ENCODE results near the gene MT2A. TPM values are rescaled to one million over a fixed set of nuclear protein-coding genes. Genes with fewer than 3 reads are reported as not detected.

MT2A gene
- total RNA-seq, 4 donors from 2014 or later, result 27.0 to 528 (median 116) TPM

GRCh38 chr16:56645838-56646237 lies 37.5 kb downstream of the MT2A start:
- intact Hi-C loops (cut with DNase I), result no loop called here
- peaks cover 0 to 88% (median 5%) of the 10 kb centered on the region in 4 donors for H3K27me3 ChIP-seq
- H3K4me1 ChIP-seq, result peaks cover 0 to 20% (median 14%) of the 10 kb centered on the region in 4 donors
- H3K36me3 ChIP-seq, result no peaks in the 10 kb centered on the region
- H3K27ac ChIP-seq (replicated peaks in 1 of 4), result no peak overlapping the region
- H3K9me3 ChIP-seq, result no peaks in the 10 kb centered on the region
- WGBS, result 10% methylated on average over 1 of the region's 1 CpG
- DNase-seq (ENCODE audit: extremely low spot score), result no peak
- no peak overlapping the region for H3K4me3 ChIP-seq
- TF ChIP-seq POLR2A (IDR thresholded peaks at IDR 0.05; ENCODE audit: low read depth) (no peak), POLR2AphosphoS5 (IDR thresholded peaks at IDR 0.05) (no peak), EP300 (IDR thresholded peaks at IDR 0.05) (no peak)
- TF ChIP-seq, protein P1, sequence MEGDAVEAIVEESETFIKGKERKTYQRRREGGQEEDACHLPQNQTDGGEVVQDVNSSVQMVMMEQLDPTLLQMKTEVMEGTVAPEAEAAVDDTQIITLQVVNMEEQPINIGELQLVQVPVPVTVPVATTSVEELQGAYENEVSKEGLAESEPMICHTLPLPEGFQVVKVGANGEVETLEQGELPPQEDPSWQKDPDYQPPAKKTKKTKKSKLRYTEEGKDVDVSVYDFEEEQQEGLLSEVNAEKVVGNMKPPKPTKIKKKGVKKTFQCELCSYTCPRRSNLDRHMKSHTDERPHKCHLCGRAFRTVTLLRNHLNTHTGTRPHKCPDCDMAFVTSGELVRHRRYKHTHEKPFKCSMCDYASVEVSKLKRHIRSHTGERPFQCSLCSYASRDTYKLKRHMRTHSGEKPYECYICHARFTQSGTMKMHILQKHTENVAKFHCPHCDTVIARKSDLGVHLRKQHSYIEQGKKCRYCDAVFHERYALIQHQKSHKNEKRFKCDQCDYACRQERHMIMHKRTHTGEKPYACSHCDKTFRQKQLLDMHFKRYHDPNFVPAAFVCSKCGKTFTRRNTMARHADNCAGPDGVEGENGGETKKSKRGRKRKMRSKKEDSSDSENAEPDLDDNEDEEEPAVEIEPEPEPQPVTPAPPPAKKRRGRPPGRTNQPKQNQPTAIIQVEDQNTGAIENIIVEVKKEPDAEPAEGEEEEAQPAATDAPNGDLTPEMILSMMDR (IDR thresholded peaks at IDR 0.05), result no peak

DNA sequence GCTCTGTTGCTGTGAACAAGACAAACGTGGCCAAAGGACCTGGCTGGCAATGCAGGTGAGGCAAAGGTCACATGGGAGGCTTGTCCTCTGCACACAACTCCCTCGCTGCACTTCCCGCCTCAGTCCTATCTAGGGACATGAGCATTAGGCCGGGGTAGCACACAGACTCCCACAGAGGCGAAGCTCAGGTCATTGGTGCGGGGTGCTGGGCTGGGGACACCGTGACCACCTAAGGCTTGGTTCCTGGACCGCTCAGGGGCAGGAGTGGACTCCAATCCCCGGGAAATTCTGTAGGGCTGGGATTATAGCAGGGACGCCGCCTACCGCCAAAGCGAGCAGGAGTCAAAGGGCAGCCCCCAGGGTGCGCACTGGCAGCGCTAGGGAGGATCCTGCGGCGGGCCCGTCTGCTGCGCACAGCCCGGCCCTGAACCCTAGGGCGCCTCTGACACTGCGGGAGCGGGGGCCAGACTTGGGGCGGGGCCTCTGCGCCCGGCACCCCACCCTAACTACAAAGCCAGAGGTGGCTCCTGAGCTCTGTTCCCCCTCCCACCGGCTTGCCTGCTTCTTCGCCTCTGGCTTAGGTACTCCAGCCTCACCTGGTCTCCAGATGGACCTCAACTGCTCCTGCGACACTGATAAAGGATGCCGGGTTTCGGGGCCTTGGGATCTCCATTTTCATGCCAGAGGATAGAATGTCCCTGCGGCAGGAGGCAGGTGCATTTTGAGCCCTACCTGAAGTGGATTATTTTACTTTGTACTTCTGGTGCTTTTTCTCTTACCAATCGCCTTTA lies 39.5 kb downstream of the MT2A start:
- intact Hi-C loops (cut with DNase I), result no loop called here
- H3K4me1 ChIP-seq, result peaks cover 0 to 15% (median 12%) of the 10 kb centered on the region in 4 donors
- no peak overlapping the region for H3K27ac ChIP-seq (replicated peaks in 1 of 4)
- H3K36me3 ChIP-seq, result no peaks in the 10 kb centered on the region
- H3K4me3 ChIP-seq, result no peak overlapping the region
- no peak for DNase-seq (ENCODE audit: extremely low spot score)
- TF ChIP-seq POLR2A (IDR thresholded peaks at IDR 0.05; ENCODE audit: low read depth) (no peak), EP300 (IDR thresholded peaks at IDR 0.05) (no peak), POLR2AphosphoS5 (IDR thresholded peaks at IDR 0.05) (no peak)
- TF ChIP-seq, protein P1 (IDR thresholded peaks at IDR 0.05), result no peak
- WGBS, result 47% methylated on average over 10 of the region's 33 CpGs
- H3K27me3 ChIP-seq, result peaks cover 0 to 81% (median 5%) of the 10 kb centered on the region in 4 donors
- H3K9me3 ChIP-seq, result no peaks in the 10 kb centered on the region

- DNase-seq (ENCODE audit: extremely low spot score), result no peak
- peaks cover 0 to under 1% (median 0%) of the 10 kb centered on the region in 4 donors for H3K4me1 ChIP-seq
- H3K27me3 ChIP-seq, result peaks cover 0 to 67% (median 5%) of the 10 kb centered on the region in 4 donors
- no peak overlapping the region for H3K4me3 ChIP-seq
- intact Hi-C loops (cut with DNase I), result no loop called here
- no peak for TF ChIP-seq EP300 (IDR thresholded peaks at IDR 0.05)
- no peak for TF ChIP-seq POLR2AphosphoS5 (IDR thresholded peaks at IDR 0.05)
- TF ChIP-seq, protein P1 (IDR thresholded peaks at IDR 0.05), result no peak
- TF ChIP-seq POLR2A (IDR thresholded peaks at IDR 0.05; ENCODE audit: low read depth), result no peak
- H3K27ac ChIP-seq (replicated peaks in 1 of 4), result no peak overlapping the region
- no peaks in the 10 kb centered on the region for H3K36me3 ChIP-seq
- WGBS, result 100% methylated on average over 2 of the region's 2 CpGs
- H3K9me3 ChIP-seq, result no peaks in the 10 kb centered on the region
Measured at GRCh38 chr16:56649271-56649670, 40.9 kb downstream of the MT2A start.

- H3K9me3 ChIP-seq, result no peaks in the 10 kb centered on the region
- DNase-seq (ENCODE audit: extremely low spot score), result no peak
- H3K4me1 ChIP-seq, result no peaks in the 10 kb centered on the region
- intact Hi-C loops (cut with DNase I), result no loop called here
- WGBS, result 79% methylated on average over 3 of the region's 3 CpGs
- H3K27me3 ChIP-seq, result peaks cover 0 to 62% (median 5%) of the 10 kb centered on the region in 4 donors
- H3K36me3 ChIP-seq, result no peaks in the 10 kb centered on the region
- no peak overlapping the region for H3K4me3 ChIP-seq
- TF ChIP-seq POLR2AphosphoS5 (IDR thresholded peaks at IDR 0.05) (no peak), EP300 (IDR thresholded peaks at IDR 0.05) (no peak), POLR2A (IDR thresholded peaks at IDR 0.05; ENCODE audit: low read depth) (no peak)
- TF ChIP-seq, protein P1 (IDR thresholded peaks at IDR 0.05), result no peak
- no peak overlapping the region for H3K27ac ChIP-seq (replicated peaks in 1 of 4)
Measured at GRCh38 chr16:56649820-56650219, 41.4 kb downstream of the MT2A start.
